GM23338 (cell line): ENCODE measurements around the gene RSAD1. TPM values are rescaled to one million over a fixed set of nuclear protein-coding genes. Genes with fewer than 3 reads are reported as not detected.

Experiments used
- ATAC-seq: fragments of 200-7000 bp; cut with Tn5 transposase; 3 replicates; pipeline ENCODE4 v1.9.1; 2020
- DNase-seq: peaks from one replicate; pipeline ENCODE4 v3.0.0-alpha.2; 2015; ENCODE audit warnings: low spot score
- H2AFZ ChIP-seq: fragments of 200-600 bp; sonication (generic); 2 replicates; pipeline ENCODE4 v1.8.0; 2016; ENCODE audit warnings: antibody characterized with exemption, mild to moderate bottlenecking, moderate library complexity
- H3F3A ChIP-seq: fragments of 200-600 bp; sonication (generic); replicated peaks from 2 replicates; pipeline ENCODE4 v1.8.0; 2017; ENCODE audit warnings: antibody characterized with exemption, mixed run types, low read depth
- H3K27ac ChIP-seq: fragments of 200-600 bp; sonication (generic); 2 replicates; pipeline ENCODE4 v1.6.1; 2016; ENCODE audit warnings: low read depth
- H3K27me3 ChIP-seq: fragments of 200-600 bp; sonication (generic); 2 replicates; pipeline ENCODE4 v1.8.0; 2016; ENCODE audit warnings: mild to moderate bottlenecking, mixed run types, moderate library complexity; ENCODE audit not compliant: insufficient read depth
- H3K36me3 ChIP-seq: fragments of 200-600 bp; sonication (generic); 2 replicates; pipeline ENCODE4 v1.8.0; 2016; ENCODE audit warnings: mild to moderate bottlenecking; ENCODE audit not compliant: insufficient read depth
- H3K4me1 ChIP-seq: fragments of 200-600 bp; sonication (generic); 2 replicates; pipeline ENCODE4 v1.8.0; 2016; ENCODE audit warnings: mild to moderate bottlenecking, moderate library complexity; ENCODE audit not compliant: insufficient read depth
- H3K4me2 ChIP-seq: fragments of 200-600 bp; sonication (generic); 2 replicates; pipeline ENCODE4 v1.7.1; 2017; ENCODE audit warnings: mixed run types
- H3K4me3 ChIP-seq: fragments of 200-600 bp; sonication (generic); 2 replicates; pipeline ENCODE4 v1.6.1; 2016; ENCODE audit warnings: mixed run types
- H3K79me2 ChIP-seq: fragments of 200-600 bp; sonication (generic); replicated peaks from 2 replicates; pipeline ENCODE4 v1.8.0; 2017; ENCODE audit warnings: mild to moderate bottlenecking; ENCODE audit not compliant: insufficient read depth
- H3K9me2 ChIP-seq: fragments of 200-600 bp; sonication (generic); 2 replicates; pipeline ENCODE4 v1.8.0; 2017; ENCODE audit not compliant: insufficient read depth
- H4K20me1 ChIP-seq: fragments of 200-600 bp; sonication (generic); replicated peaks from 2 replicates; pipeline ENCODE4 v1.8.0; 2017; ENCODE audit warnings: mild to moderate bottlenecking; ENCODE audit not compliant: insufficient read depth
- H3K27ac Mint-ChIP-seq: 2 replicates; pipeline ENCODE4 v1.8.0; 2020; ENCODE audit warnings: inconsistent platforms, mild to moderate bottlenecking, moderate library complexity, mixed read lengths
- H3K27me3 Mint-ChIP-seq: 3 replicates; pipeline ENCODE4 v1.8.0; 2022; ENCODE audit warnings: low read depth, mild to moderate bottlenecking, moderate library complexity, mixed read lengths, inconsistent platforms; ENCODE audit not compliant: insufficient read depth, poor library complexity
- H3K36me3 Mint-ChIP-seq: 3 replicates; pipeline ENCODE4 v1.8.0; 2021; ENCODE audit warnings: low read depth, mild to moderate bottlenecking, inconsistent platforms, moderate library complexity, mixed read lengths
- H3K4me1 Mint-ChIP-seq: 3 replicates; pipeline ENCODE4 v1.8.0; 2020; ENCODE audit warnings: mild to moderate bottlenecking, inconsistent platforms, mixed read lengths
- H3K4me3 Mint-ChIP-seq: 3 replicates; pipeline ENCODE4 v1.8.0; 2021; ENCODE audit warnings: moderate library complexity, mild to moderate bottlenecking, inconsistent platforms, mixed read lengths
- H3K9me3 Mint-ChIP-seq: 3 replicates; pipeline ENCODE4 v1.8.0; 2020; ENCODE audit warnings: moderate library complexity, mild to moderate bottlenecking, inconsistent platforms, mixed read lengths
- CREB1 ChIP-seq: fragments of 250-450 bp; sonication (Bioruptor Pico); IDR thresholded peaks from 2 replicates; pipeline ENCODE4 v1.5.0; 2020; ENCODE audit warnings: low read depth, mild to moderate bottlenecking, moderate library complexity
- EZH2 ChIP-seq: fragments of 200-600 bp; sonication (generic); IDR thresholded peaks from one replicate; pipeline ENCODE4 v1.8.0; 2017; ENCODE audit warnings: antibody characterized with exemption, mild to moderate bottlenecking, low read depth; ENCODE audit not compliant: unreplicated experiment
- NANOG ChIP-seq: IDR thresholded peaks from 2 replicates; pipeline ENCODE4 v1.6.1; 2016; ENCODE audit warnings: antibody characterized with exemption, borderline replicate concordance
- STAT1 ChIP-seq: IDR thresholded peaks from one replicate; pipeline ENCODE4 v1.6.1; 2016; ENCODE audit warnings: antibody characterized with exemption; ENCODE audit not compliant: unreplicated experiment
- ZNF331 ChIP-seq: fragments of 250-450 bp; sonication (Bioruptor Pico); IDR thresholded peaks from 2 replicates; pipeline ENCODE4 v1.5.0; 2020; ENCODE audit warnings: low read depth, mild to moderate bottlenecking, moderate library complexity
- polyA plus RNA-seq: library from polyadenylated mRNA; unstranded; fragments of >200 nt; fragmentation: Nextera tagmentation; extraction: Ambion mirVana; gene quantifications from 2 replicates; pipeline ENCODE4 v1.2.1, GENCODE V29; 2016
- total RNA-seq: library from RNA; depleted of rRNA; stranded (reverse); fragments of >200 nt; shearing (Covaris generic); gene quantifications from 2 replicates; pipeline ENCODE4 v1.2.3, GENCODE V29; 2014
- TF ChIP-seq, protein P1 (sequence below): IDR thresholded peaks from 2 replicates; pipeline ENCODE4 v1.6.1; 2016; ENCODE audit warnings: antibody characterized with exemption
- TF ChIP-seq, protein P2 (sequence below), 2 experiments: fragments of 200-600 bp in 1 of 2; sonication (generic) in 1 of 2; conservative IDR thresholded peaks; 2 replicates each; pipeline versions ENCODE4 v1.5.1 to v1.6.1; 2016 to 2017; ENCODE audit warnings: antibody characterized with exemption in 2 of 2, low read depth in 2 of 2, mild to moderate bottlenecking in 2 of 2, moderate library complexity in 1 of 2

Gene RSAD1
- total and polyA plus RNA-seq, 2 experiments from 2014 or later, result 18.4 to 28.7 TPM

DNA sequence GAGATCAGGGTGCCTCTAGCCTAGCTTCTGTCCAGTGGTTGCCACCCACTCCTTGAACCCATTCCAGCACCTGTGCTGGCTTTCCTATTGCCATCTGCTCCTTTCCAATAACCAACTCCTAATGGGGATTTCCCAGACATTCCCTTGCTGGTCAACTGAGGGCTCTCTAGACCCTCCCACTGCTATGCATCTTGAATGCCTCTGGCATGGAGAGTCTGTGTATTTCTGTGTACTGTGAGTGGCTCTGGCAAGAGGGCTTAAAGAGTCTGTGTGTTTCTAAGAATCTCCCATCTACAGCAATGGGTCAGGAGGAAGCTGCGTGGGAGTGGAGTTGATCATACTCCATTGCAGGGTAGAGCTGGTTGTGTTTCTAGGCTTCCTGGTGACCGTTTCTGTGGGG is 42.9 kb downstream of the RSAD1 start (continued):
- no peak for TF ChIP-seq NANOG
- TF ChIP-seq STAT1, result no peak
- TF ChIP-seq, protein P1, sequence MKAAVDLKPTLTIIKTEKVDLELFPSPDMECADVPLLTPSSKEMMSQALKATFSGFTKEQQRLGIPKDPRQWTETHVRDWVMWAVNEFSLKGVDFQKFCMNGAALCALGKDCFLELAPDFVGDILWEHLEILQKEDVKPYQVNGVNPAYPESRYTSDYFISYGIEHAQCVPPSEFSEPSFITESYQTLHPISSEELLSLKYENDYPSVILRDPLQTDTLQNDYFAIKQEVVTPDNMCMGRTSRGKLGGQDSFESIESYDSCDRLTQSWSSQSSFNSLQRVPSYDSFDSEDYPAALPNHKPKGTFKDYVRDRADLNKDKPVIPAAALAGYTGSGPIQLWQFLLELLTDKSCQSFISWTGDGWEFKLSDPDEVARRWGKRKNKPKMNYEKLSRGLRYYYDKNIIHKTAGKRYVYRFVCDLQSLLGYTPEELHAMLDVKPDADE, result no peak

DNA sequence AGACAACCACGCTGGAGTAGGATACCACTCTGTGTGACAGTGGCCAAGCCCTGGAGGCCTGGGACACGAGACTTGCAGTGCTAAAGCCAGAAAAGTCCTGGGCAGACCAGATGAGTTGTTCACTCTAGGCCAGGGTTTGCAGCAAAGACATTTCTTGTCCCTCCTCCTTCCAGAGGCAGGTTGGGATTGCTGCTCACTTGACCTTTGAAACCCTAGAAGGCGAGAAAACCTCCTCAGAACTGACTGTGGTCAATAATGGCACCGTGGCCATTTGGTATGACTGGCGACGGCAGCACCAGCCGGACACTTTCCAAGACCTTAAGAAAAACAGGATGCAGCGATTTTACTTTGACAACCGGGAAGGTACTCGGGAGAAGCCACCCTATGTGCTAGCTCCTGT is 44.1 kb downstream of the RSAD1 start:
- Mint-ChIP-seq H3K4me1 (peaks cover 13% of the 10 kb centered on the region), H3K4me3 (no peak overlapping the region), H3K36me3 (no peaks in the 10 kb centered on the region), H3K27ac (no peak overlapping the region), H3K27me3 (peaks cover 6% of the 10 kb centered on the region), H3K9me3 (no peaks in the 10 kb centered on the region)
- H3K36me3 ChIP-seq, result no peaks in the 10 kb centered on the region
- no peaks in the 10 kb centered on the region for H4K20me1 ChIP-seq
- DNase-seq (no peak), ATAC-seq (no peak)
- no peaks in the 10 kb centered on the region for H3K4me1 ChIP-seq
- no peak overlapping the region for H3K4me2 ChIP-seq
- no peaks in the 10 kb centered on the region for H3K79me2 ChIP-seq
- no peak overlapping the region for H3K27ac ChIP-seq
- H3K9me2 ChIP-seq, result no peaks in the 10 kb centered on the region
- H3K27me3 ChIP-seq, result no peaks in the 10 kb centered on the region
- H2AFZ ChIP-seq, result no peak overlapping the region
- TF ChIP-seq EZH2 (no peak), NANOG (no peak), CREB1 (no peak)
- no peak overlapping the region for H3K4me3 ChIP-seq
- H3F3A ChIP-seq, result no peaks in the 10 kb centered on the region

DNA sequence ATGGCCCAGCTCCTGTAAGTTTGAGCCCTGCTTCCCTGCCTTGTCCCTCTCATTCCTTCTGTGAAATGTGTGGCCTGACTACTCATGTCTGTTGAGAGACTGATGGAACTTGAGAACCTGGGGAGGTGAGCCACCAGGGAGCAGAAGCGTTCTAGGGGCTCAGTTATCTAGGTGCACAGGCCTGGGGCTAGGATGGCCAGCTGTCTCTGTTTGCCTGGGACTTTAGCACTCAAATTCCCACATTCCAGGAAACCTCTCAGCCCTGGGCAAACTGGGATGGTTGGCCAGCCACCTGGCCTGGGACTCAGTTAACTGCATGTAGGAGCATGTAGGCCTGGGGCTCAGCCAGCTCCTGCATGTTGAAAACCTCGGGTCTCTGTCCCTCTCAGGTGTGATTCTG is 44.5 kb downstream of the RSAD1 start:
- Histone ChIP-seq H3K27ac (no peak overlapping the region), H3F3A (no peaks in the 10 kb centered on the region), H3K4me1 (no peaks in the 10 kb centered on the region), H3K27me3 (no peaks in the 10 kb centered on the region), H4K20me1 (no peaks in the 10 kb centered on the region), H2AFZ (no peak overlapping the region), H3K4me3 (no peak overlapping the region), H3K36me3 (no peaks in the 10 kb centered on the region), H3K9me2 (no peaks in the 10 kb centered on the region), H3K79me2 (no peaks in the 10 kb centered on the region), H3K4me2 (no peak overlapping the region)
- ATAC-seq (no peak), DNase-seq (no peak)
- Mint-ChIP-seq H3K9me3 (no peaks in the 10 kb centered on the region), H3K4me3 (no peak overlapping the region), H3K27me3 (peaks cover 9% of the 10 kb centered on the region), H3K27ac (no peak overlapping the region), H3K36me3 (no peaks in the 10 kb centered on the region), H3K4me1 (peaks cover 9% of the 10 kb centered on the region)
- TF ChIP-seq ZNF331 (CRISPR knock-in tag), result no peak
- TF ChIP-seq, protein P2, sequence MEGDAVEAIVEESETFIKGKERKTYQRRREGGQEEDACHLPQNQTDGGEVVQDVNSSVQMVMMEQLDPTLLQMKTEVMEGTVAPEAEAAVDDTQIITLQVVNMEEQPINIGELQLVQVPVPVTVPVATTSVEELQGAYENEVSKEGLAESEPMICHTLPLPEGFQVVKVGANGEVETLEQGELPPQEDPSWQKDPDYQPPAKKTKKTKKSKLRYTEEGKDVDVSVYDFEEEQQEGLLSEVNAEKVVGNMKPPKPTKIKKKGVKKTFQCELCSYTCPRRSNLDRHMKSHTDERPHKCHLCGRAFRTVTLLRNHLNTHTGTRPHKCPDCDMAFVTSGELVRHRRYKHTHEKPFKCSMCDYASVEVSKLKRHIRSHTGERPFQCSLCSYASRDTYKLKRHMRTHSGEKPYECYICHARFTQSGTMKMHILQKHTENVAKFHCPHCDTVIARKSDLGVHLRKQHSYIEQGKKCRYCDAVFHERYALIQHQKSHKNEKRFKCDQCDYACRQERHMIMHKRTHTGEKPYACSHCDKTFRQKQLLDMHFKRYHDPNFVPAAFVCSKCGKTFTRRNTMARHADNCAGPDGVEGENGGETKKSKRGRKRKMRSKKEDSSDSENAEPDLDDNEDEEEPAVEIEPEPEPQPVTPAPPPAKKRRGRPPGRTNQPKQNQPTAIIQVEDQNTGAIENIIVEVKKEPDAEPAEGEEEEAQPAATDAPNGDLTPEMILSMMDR (conservative IDR thresholded peaks at IDR 0.05; ENCODE audit: low read depth in 2 of 2), result 0 out of 4 replicates have a peak, but pooled peaks of 1 of the 2 experiments have one; percentile 10
